PC-9 (cell line): ENCODE data around the gene KRTAP20-4. TPM values are rescaled to one million over a fixed set of nuclear protein-coding genes. Genes with fewer than 3 reads are reported as not detected.

Experiments used
- BruUV-seq: library from RNA; stranded (reverse); fragments of 400-500 nt; replicated peaks from 2 replicates; lab custom pipeline; 2021; lab: Mats Ljungman, UMichigan
- CTCF ChIA-PET: fragments of 300-600 bp; sonication (Branson Sonifier 250); formaldehyde crosslinking; loops from one replicate; lab custom pipeline; 2022; ENCODE audit warnings: antibody characterized with exemption; lab: Charles Lee
- POLR2A ChIA-PET: fragments of 300-600 bp; sonication (Branson Sonifier 250); formaldehyde crosslinking; loops from one replicate; lab custom pipeline; 2022; ENCODE audit warnings: antibody characterized with exemption; ENCODE audit not compliant: unreplicated experiment; lab: Charles Lee
- DNase-seq, 2 experiments: peaks; one replicate each; pipeline versions ENCODE4 v3.0.0 to v3.0.0-alpha.2; 2015 to 2022; ENCODE audit warnings: mixed read lengths in 1 of 2
- H2AFZ ChIP-seq: fragments of 200-600 bp; sonication (generic); 2 replicates; pipeline ENCODE4 v1.8.1; 2017; ENCODE audit warnings: antibody characterized with exemption
- H3F3A ChIP-seq: fragments of 200-600 bp; sonication (generic); 2 replicates; pipeline ENCODE4 v1.8.1; 2017; ENCODE audit warnings: antibody characterized with exemption, mild to moderate bottlenecking, low read depth; ENCODE audit not compliant: insufficient read depth
- H3K27ac ChIP-seq: fragments of 200-600 bp; sonication (generic); 2 replicates; pipeline ENCODE4 v1.6.1; 2016; ENCODE audit warnings: mixed run types
- H3K27me3 ChIP-seq: fragments of 200-600 bp; sonication (generic); 2 replicates; pipeline ENCODE4 v1.6.1; 2016; ENCODE audit warnings: low read depth, mixed run types; ENCODE audit not compliant: insufficient read depth
- H3K36me3 ChIP-seq: fragments of 200-600 bp; sonication (generic); 2 replicates; pipeline ENCODE4 v1.6.1; 2016; ENCODE audit warnings: low read depth, mixed run types
- H3K4me1 ChIP-seq: fragments of 200-600 bp; sonication (generic); replicated peaks from 2 replicates; pipeline ENCODE4 v1.6.1; 2016; ENCODE audit warnings: mixed run types; ENCODE audit not compliant: insufficient read depth
- H3K4me2 ChIP-seq: fragments of 200-600 bp; sonication (generic); 2 replicates; pipeline ENCODE4 v1.6.1; 2017; ENCODE audit warnings: mixed run types
- H3K4me3 ChIP-seq: fragments of 200-600 bp; sonication (generic); 2 replicates; pipeline ENCODE4 v1.6.1; 2016; ENCODE audit warnings: mixed run types
- H3K79me2 ChIP-seq: fragments of 200-600 bp; sonication (generic); 2 replicates; pipeline ENCODE4 v1.6.1; 2017; ENCODE audit warnings: low read depth, mixed run types
- H3K9me2 ChIP-seq: fragments of 200-600 bp; sonication (generic); 2 replicates; pipeline ENCODE4 v1.8.1; 2017; ENCODE audit warnings: mild to moderate bottlenecking; ENCODE audit not compliant: insufficient read depth
- H3K9me3 ChIP-seq: fragments of 200-600 bp; sonication (generic); 2 replicates; pipeline ENCODE4 v1.8.1; 2016; ENCODE audit warnings: low read depth; ENCODE audit not compliant: insufficient read depth
- H4K20me1 ChIP-seq: fragments of 200-600 bp; sonication (generic); 2 replicates; pipeline ENCODE4 v1.8.1; 2017; ENCODE audit not compliant: insufficient read depth
- EZH2 ChIP-seq: fragments of 200-600 bp; sonication (generic); IDR thresholded peaks from 2 replicates; pipeline ENCODE4 v1.8.0; 2017; ENCODE audit warnings: antibody characterized with exemption, low read depth
- intact Hi-C: fragments of 100-400 bp; cut with micrococcal nuclease; formaldehyde crosslinking; loops from one replicate; pipeline ENCODE4 v1.10.0; 2022; ENCODE audit not compliant: unreplicated experiment
- total RNA-seq: library from RNA; stranded (reverse); gene quantifications from 2 replicates; pipeline ENCODE4 v1.2.3, GENCODE V29; 2021
- TF ChIP-seq, protein P1 (sequence below): fragments of 200-600 bp; sonication (generic); conservative IDR thresholded peaks from 2 replicates; pipeline ENCODE4 v1.6.1; 2017; ENCODE audit warnings: mixed run types, antibody characterized with exemption, mild to moderate bottlenecking, moderate library complexity

Gene KRTAP20-4
- total RNA-seq, 1 experiment from 2014 or later = not detected

DNA sequence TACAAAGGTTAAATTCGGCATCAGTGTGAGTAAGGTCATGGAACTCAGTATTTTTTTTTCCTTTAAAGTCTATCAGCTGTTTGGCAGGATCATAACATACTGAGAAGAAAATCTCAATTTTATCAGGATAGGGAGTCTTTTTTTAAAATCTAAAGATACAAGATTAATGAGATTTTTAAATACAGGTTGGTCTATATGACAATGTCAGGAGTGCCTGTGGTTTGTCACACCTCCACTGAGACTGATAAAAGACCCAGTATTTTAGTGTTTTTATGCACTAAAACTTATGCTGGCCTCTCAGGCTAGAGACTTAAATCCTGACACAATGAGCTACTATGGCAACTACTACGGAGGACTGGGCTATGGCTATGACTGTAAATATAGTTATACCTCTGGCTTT, 22.1 kb downstream of the KRTAP20-4 start, which contains the start of gene KRTAP20-3:
TSS of gene KRTAP20-3 (plus strand) at position 301 of the 400 bp plus-strand sequence.
- H4K20me1 ChIP-seq = no peaks in the 10 kb centered on the region
- H3F3A ChIP-seq = no peaks in the 10 kb centered on the region
- DNase-seq = no peak
- no peaks in the 10 kb centered on the region for H3K9me2 ChIP-seq
- no peak within 1 kb of the TSS for H3K4me2 ChIP-seq
- no peak within 1 kb of the TSS for H2AFZ ChIP-seq
- H3K79me2 ChIP-seq = no peaks in the 10 kb centered on the region
- no peak within 1 kb of the TSS for H3K27ac ChIP-seq
- no peak for TF ChIP-seq EZH2
- TF ChIP-seq, protein P1, sequence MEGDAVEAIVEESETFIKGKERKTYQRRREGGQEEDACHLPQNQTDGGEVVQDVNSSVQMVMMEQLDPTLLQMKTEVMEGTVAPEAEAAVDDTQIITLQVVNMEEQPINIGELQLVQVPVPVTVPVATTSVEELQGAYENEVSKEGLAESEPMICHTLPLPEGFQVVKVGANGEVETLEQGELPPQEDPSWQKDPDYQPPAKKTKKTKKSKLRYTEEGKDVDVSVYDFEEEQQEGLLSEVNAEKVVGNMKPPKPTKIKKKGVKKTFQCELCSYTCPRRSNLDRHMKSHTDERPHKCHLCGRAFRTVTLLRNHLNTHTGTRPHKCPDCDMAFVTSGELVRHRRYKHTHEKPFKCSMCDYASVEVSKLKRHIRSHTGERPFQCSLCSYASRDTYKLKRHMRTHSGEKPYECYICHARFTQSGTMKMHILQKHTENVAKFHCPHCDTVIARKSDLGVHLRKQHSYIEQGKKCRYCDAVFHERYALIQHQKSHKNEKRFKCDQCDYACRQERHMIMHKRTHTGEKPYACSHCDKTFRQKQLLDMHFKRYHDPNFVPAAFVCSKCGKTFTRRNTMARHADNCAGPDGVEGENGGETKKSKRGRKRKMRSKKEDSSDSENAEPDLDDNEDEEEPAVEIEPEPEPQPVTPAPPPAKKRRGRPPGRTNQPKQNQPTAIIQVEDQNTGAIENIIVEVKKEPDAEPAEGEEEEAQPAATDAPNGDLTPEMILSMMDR = no peak
- H3K36me3 ChIP-seq = no peaks in the 10 kb centered on the region
- ChIA-PET POLR2A (no interaction called here), CTCF (no interaction called here)
- no peaks in the 10 kb centered on the region for H3K4me1 ChIP-seq
- H3K9me3 ChIP-seq = no peaks in the 10 kb centered on the region
- H3K4me3 ChIP-seq = no peak within 1 kb of the TSS
- intact Hi-C loops = no loop called here
- no TSS peak for BruUV-seq
- no peaks in the 10 kb centered on the region for H3K27me3 ChIP-seq

DNA sequence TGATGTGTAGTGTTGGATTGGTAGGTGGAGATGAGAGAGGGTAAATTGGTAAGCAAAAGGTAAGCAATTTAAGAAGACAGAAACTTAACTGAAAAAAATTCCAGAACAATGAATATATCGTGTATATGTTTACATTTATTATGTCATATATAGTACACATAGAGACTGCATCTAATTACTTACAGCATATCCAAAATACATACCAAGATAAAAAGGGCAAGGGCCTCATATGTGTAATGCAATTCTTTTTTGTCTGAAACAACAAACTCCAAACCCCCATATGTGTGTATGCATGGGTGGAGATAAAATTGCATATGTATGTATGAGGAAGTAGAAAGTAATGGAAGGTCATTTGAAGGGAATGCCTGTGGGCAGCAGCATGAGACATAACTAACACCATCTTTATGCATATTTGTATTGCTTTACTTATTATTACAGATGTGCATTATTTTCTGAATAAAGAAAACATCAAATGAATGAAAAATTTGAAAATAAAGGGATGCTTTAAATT, 26.5 kb downstream of the KRTAP20-4 start:
- H4K20me1 ChIP-seq = no peaks in the 10 kb centered on the region
- no peaks in the 10 kb centered on the region for H3K79me2 ChIP-seq
- BruUV-seq = no TSS peak
- H3K4me2 ChIP-seq = no peak overlapping the region
- intact Hi-C loops = no loop called here
- H2AFZ ChIP-seq = no peak overlapping the region
- TF ChIP-seq, protein P1 = no peak
- no peak for TF ChIP-seq EZH2
- no peak overlapping the region for H3K4me3 ChIP-seq
- no peaks in the 10 kb centered on the region for H3K4me1 ChIP-seq
- no peaks in the 10 kb centered on the region for H3F3A ChIP-seq
- H3K27ac ChIP-seq = no peak overlapping the region
- no peak for DNase-seq
- POLR2A ChIA-PET = no interaction called here
- H3K9me2 ChIP-seq = no peaks in the 10 kb centered on the region
- H3K9me3 ChIP-seq = no peaks in the 10 kb centered on the region
- H3K36me3 ChIP-seq = no peaks in the 10 kb centered on the region
- no peaks in the 10 kb centered on the region for H3K27me3 ChIP-seq
- CTCF ChIA-PET = no interaction called here

DNA sequence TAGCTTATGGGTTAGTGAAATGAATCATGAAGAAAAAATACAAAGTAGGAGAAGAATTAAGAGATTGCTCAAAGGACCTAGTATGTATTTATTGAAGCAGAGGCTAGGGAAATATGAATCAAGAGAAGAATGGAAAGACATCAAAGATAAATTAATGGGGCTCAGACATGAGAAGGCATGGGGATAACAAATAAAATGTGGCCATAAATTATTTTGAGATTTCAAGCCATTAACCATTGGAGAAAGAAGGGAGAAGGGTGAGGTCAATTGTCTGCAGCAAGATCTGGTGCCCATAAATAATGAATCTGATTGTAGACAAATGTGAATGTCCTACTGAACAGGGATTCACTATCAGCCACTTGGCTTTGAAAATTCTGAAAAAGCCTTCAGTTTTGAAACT, 32.5 kb downstream of the KRTAP20-4 start:
- Histone ChIP-seq H3K27me3 (no peaks in the 10 kb centered on the region), H2AFZ (no peak overlapping the region), H3K4me2 (no peak overlapping the region), H3K27ac (no peak overlapping the region), H3K9me3 (no peaks in the 10 kb centered on the region), H3K4me3 (no peak overlapping the region), H3K36me3 (no peaks in the 10 kb centered on the region), H3F3A (no peaks in the 10 kb centered on the region), H3K4me1 (no peaks in the 10 kb centered on the region), H3K9me2 (no peaks in the 10 kb centered on the region), H3K79me2 (no peaks in the 10 kb centered on the region), H4K20me1 (no peaks in the 10 kb centered on the region)
- CTCF ChIA-PET = no interaction called here
- intact Hi-C loops = no loop called here
- TF ChIP-seq, protein P1 = no peak
- TF ChIP-seq EZH2 = no peak
- BruUV-seq = no TSS peak
- no peak for DNase-seq
- POLR2A ChIA-PET = no interaction called here
